Activated T-cell treated with anti-CD3 and anti-CD28 coated beads, Interleukin-2, amount 50 U/mL, for 1 hour (primary cell): ENCODE results near the gene RIMS1.

ENCODE experiments used
- DNase-seq: peaks from one replicate; pipeline ENCODE4 v3.0.0-alpha.2; 2020

The RIMS1 gene

GRCh38 chr6:72417759-72418158 is 531.4 kb downstream of the RIMS1 start:
- DNase-seq = no peak

GRCh38 chr6:72418495-72418894 is 532.1 kb downstream of the RIMS1 start:
- no peak for DNase-seq

- DNase-seq = no peak
These were observed 533.6 kb downstream of the RIMS1 start for GRCh38 chr6:72419966-72420365.

GRCh38 chr6:72420409-72420808 is 534.1 kb downstream of the RIMS1 start:
- DNase-seq = no peak

- DNase-seq = no peak
These were observed 535.0 kb downstream of the RIMS1 start for GRCh38 chr6:72421387-72421786.

- no peak for DNase-seq
These were observed 535.8 kb downstream of the RIMS1 start for GRCh38 chr6:72422171-72422570.

GRCh38 chr6:72424476-72424875 is 538.1 kb downstream of the RIMS1 start:
- DNase-seq = no peak

GRCh38 chr6:72425003-72425681 is 538.8 kb downstream of the RIMS1 start:
- no peak for DNase-seq

GRCh38 chr6:72440611-72441010 is 554.3 kb downstream of the RIMS1 start:
- no peak for DNase-seq

GRCh38 chr6:72446430-72446829 is 560.1 kb downstream of the RIMS1 start:
- no peak for DNase-seq
